22Rv1 (cell line): ENCODE results near the gene ZBTB4.
"Not testable (repeated sequence)": the region's sequence is repeated elsewhere in the genome, so short reads cannot be mapped to it uniquely, and the experiment has no call there.

Source experiments
- CTCF ChIP-seq: fragments of 450-650 bp; IDR thresholded peaks from 2 replicates; pipeline ENCODE4 v1.5.1; 2017; ENCODE audit warnings: mild to moderate bottlenecking
- ZFX ChIP-seq: fragments of 450-650 bp; IDR thresholded peaks from 2 replicates; pipeline ENCODE4 v1.6.1; 2017; ENCODE audit warnings: antibody characterized with exemption, borderline replicate concordance

- TF ChIP-seq CTCF, ZFX: not testable (repeated sequence)
Measured at GRCh38 chr17:7481842-7482741, 2.7 kb upstream of the ZBTB4 start.
